GM18517 (cell line): ENCODE data around the gene HGD.
A peak's percentile ranks its signal among the peaks of the same experiment; 100 is the strongest.
"Not testable (repeated sequence)": the region's sequence is repeated elsewhere in the genome, so short reads cannot be mapped to it uniquely, and the experiment has no call there.

Experiments used
- ATAC-seq: cut with Tn5 transposase; IDR thresholded peaks from one replicate; pipeline ENCODE4 v1.9.1; 2021; ENCODE audit warnings: mild to moderate bottlenecking, moderate library complexity; ENCODE audit not compliant: unreplicated experiment

HGD gene, protein sequence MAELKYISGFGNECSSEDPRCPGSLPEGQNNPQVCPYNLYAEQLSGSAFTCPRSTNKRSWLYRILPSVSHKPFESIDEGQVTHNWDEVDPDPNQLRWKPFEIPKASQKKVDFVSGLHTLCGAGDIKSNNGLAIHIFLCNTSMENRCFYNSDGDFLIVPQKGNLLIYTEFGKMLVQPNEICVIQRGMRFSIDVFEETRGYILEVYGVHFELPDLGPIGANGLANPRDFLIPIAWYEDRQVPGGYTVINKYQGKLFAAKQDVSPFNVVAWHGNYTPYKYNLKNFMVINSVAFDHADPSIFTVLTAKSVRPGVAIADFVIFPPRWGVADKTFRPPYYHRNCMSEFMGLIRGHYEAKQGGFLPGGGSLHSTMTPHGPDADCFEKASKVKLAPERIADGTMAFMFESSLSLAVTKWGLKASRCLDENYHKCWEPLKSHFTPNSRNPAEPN

DNA sequence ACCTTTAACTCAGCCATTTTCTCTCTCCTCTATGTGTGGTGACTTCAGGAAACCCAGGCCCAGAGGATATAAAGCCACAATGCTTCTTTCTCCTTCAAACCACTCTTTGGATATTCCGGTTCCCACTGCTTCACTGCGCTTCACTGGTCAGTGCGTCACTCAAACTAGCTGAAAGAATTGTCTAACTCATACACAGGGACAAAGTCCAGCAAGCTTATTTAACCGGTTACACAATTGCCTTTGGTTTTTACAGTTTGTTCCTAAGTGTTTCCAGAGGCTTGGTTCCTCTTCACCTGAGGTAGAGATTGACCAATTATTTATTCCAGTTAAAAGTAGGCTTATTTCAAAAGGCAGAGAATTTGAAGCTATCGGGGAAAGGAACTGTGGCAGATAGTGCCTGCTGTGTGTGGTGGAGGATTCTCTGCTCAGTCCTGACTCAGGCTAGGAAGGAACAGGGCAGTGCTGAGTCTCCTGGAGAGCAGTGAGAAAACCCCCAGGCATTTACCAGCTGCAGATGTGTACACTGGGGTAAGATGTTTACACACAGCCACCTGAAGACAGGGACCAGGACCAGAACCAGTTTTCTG lies at the start of gene HGD:
HGD (minus strand) TSS at position 145 of the 587 bp plus-strand sequence; CDS start at position 17, 128 bp downstream.
- no peak for ATAC-seq

DNA sequence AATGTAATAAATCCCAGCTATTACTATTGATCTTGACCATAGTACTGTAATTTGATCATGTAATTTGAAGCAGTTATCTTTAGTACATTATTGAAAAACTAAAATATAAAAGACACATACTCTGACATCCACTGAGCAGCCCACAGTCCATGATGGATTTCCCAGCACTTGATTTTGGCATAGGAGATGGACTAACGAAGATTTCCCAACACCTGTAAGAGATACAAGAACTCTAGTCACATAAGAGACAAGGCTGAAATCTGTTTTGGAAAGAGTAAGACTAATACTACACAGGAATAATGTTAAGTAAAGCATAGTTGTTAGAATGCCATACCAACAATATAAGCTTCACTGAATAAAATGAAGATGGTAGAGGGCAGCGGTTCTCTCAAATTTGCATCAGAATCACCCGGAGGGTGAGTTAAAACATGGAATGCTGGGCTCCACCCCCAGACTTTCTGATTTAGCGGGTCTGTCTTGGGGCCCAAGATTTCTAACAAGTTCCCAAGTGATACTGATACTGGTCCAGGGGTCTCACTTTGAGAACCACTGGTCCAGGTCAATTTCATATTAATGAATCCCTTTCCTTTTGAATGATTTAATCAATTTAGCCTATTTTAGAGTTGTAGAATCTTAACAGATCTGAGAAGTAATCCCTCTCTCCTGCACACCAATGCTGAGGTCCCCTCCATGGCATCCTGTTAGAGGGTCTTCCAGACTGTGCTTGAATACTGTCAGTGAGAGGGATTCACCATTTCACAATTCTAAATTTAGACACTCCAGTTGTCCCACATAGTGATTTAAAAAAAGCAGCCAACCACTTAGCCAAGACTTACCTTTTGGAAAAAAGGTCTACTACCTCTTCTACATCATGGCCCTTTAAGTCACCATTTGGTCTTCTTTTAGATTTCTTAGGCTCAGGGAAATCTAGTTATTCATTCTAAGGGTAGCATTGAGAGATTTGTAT lies 48.8 kb upstream of the HGD start:
- ATAC-seq: no peak

DNA sequence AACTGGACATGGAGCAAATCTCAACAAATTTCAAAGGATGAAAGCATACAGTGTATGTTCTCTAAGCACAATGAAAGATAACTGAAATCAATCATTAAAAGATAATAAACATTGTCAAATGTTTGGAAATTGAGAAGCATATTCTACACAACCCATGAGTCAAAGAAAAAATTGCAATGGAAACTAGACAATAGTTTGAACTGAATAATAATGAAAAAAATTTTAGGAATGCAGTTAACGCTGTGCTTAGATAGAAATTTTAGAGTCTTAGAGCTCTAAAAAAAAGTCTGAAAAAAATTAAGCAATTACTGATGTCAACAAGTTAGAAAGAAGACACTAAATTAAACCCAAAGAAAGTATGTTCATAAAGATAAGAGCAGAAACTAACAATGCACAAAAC lies 44.8 kb upstream of the HGD start:
- ATAC-seq: no peak

DNA sequence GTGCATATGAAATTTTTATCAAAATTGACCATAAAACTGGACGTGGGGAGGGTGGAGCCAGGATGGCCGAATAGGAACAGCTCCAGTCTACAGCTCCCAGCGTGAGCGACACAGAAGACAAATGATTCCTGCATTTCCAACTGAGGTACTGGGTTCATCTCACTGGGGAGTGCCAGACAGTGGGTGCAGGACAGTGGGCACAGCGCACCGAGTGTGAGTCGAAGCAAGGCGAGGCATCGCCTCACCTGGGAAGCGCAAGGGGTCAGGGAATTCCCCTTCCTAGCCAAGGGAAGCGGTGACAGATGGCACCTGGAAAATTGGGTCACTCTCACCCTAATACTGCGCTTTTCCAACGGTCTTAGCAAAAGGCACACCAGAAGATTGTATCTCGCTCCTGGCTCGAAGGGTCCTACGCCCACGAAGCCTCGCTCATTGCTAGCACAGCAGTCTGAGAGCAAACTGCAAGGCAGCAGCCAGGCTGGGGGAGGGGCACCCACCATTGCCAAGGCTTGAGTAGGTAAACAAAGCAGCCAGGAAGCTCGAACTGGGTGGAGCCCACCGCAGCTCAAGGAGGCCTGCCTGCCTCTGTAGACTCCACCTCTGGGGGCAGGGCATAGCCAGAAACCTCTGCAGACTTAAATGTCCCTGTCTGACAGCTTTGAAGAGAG lies 37.3 kb upstream of the HGD start:
- not testable (repeated sequence) for ATAC-seq

DNA sequence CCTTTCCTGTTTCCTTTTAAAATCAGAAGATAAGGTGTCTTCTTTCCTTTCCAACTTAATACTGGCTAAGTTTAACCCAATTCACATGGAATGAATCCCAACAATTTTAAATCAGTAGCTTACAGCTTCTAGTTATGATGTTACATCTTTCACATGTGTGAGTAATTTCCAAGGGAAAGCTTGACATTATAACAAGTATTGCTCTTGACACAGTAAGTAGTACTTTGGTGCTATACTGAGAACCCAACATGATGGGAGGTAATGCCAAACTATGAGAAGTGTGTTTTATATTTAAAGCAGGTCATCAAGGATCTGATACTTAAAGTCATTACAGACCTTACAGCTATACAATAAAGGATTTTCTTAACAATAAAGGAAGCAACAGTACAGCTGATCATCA lies 31.2 kb upstream of the HGD start:
- ATAC-seq: no peak

DNA sequence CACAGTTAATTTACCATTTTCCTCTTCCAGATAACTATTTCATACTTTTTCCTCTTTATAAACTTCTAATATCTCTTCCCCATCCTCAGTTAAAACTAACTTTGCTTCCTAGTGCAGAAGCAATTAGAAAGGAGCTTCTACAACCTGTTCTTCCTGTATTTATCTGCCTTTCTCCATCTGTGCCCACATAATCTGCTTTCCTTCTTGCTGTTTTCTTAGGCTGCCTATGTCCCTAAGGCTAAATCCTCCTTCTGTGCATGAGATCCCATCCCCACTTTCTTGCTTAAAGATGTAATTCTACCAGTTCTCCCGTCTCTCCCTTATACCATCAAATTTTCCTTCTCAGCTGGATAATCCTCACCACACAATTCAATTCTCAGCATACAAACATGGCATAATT lies 28.3 kb upstream of the HGD start:
- no peak for ATAC-seq

DNA sequence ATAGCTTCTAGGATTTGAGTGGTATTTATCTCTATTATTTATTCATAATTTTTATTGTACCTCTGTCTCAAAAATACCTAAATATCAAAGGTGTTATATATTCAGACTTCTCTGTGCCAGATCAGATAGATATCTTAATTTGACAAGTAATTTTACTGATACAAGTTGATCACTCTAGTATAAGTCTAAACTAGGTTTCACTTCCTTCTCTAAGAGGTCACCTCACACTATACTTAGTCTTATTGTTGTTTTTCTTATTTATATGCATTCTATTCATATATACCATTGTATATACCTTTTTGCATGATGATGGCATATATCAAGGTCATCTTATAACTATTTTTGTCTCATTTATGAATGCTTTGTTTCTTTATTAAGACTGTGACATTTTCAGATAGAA lies 26.4 kb upstream of the HGD start:
- peak; percentile 81 for ATAC-seq

DNA sequence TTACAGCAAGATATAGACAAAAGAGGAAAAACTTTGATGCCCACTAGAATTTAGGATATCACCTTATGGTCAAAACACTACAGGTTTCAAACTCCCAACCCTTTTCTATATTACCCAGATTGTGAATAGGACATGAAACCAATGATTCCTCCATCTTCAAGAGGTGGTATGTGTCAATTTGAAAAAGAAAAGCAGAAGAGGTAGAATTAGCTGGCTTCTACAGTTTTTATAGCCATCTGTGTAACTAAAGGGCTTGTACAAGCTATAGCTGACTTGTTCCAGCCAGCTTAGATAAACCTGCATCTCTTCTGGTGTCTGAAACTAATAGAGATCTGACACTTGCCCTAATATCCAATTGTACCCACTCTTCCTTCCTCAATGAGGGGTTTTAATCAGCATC lies 24.9 kb upstream of the HGD start:
- no peak for ATAC-seq

DNA sequence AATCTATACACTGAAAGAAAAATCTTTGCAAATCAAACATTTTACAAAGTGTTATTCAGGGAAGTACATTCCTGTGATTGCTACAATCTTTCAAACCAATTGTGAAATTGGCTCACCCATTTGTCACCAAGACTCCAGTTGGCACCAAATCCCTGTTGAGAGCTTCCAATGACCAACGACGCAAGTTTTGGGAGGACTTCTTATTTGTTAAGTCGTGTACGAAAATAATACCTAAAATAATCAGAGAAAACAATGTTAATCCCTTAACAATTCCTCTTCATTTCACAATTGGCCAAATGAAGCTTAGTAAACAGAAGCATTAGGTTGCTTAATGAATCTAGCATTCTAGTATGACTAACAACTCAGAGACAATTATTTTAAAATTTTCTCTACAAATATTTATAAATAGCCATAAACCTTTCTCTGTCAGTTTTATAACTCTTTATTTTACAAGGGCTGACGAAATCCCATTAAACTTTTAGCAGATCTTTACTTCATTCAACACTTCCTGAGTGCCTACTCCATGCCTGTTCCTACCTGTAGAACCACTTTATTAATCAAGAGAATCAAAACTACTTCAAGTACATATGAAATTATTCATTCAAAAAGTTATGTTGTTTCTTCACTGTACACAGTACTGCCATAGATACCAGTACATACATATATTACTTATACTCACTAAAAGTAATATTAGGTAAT lies 24.0 kb upstream of the HGD start:
- ATAC-seq: no peak

DNA sequence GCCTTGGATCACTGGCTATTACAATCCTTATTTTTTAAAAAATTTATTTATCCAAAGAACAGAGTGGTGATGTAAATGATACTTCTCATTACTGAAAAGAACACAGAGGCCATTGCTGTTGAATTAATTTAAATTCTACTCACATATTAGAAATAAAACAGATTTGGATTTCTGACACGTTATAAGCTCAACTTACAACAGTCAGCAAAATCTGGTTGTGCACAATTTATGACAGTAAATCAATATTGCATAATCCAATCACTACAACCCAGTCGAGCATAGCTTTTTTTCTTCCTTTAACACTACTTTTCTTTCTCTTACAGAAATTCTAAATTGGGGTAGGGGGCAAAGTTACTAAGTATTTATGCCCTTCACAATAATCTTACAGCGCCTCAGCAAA lies 17.3 kb upstream of the HGD start:
- no peak for ATAC-seq

DNA sequence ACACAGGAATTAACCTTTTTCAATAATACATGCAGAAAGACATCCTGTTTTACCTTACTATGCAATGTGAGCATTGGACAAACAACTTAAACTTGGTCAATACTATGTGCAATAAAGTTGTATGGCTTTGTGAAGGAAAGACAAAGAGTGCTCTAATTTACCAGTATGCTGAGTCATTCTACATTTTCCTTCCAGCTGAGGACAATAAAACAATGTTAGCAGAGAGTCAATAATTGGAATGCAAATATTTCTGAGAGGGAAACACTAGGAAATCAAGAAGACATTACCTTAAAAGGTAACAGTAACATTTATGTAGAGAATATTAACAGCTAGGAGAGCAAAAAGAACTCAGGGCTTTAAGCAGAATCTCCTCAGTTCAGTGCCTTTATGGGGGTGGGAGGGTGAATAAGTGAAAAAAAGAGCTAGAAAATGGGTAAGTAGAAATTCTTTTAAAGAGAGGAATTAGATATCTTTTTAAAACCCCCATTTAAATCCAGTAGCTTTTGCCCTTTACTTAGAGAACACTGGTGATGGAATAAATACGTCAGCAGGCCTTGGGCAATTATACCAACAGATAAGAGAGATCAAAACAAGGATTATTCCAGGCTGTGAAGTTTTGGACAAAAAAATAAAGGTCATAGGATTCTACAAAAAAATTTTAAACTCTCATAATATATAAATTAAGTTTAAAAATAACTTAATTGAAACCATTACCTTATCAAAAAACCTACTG lies 11.6 kb upstream of the HGD start:
- ATAC-seq: no peak

DNA sequence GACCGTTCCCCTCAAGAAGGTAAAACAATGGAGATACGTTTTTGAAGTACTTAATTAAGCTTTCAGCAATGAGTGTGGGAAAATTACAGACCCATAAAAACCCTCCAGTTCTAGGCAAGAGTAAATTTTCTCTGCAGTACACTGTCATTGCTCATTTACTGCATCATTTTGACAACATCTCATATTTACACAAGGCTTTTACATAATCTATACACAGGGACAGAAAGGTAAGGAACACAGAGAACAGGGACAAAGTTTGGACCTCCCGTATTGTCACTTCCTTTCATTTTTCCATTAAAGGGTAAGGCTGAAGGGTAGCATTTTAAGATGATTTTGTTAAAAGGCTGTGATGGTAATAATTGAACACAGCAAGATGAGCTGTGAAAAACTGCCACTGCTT lies 7.4 kb upstream of the HGD start:
- ATAC-seq: no peak

DNA sequence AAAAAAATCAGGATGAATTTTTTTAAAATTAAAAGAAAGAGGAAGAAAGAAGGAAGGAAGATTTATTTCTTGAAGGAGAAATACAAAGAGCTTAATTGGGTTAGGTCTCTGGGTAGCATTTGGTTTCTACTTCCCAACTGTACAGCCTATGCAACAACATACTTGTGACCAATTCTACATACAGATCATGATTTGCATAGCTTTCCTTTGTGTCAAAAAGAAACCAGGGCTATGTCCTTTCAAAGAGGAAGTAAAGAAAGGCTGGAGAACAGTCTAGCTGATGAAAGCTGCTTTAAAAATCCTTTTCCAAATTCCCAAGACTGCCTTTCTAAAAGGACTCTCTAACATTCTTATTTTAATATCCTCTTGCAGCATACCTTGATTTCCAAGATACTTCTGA lies 6.1 kb upstream of the HGD start:
- peak; percentile 98 for ATAC-seq

DNA sequence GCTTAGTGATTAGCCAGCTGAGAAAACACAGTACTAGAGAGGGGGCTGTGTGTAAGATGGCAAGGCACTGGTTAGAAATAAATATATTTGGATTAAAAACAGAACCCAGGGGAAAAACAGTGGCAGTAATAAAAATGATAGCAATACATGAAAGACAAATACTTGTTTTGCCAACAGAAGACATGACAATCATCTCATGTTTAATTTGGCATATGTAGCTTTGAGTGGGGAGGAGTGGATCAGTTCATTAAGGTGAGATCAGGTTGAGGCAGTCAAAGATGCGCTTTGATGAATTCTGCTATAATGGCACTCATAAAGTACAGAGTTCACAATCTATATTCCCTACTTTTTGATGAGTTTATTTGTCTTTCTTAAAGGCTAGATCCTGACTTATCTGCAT lies 3.4 kb upstream of the HGD start:
- no peak for ATAC-seq

DNA sequence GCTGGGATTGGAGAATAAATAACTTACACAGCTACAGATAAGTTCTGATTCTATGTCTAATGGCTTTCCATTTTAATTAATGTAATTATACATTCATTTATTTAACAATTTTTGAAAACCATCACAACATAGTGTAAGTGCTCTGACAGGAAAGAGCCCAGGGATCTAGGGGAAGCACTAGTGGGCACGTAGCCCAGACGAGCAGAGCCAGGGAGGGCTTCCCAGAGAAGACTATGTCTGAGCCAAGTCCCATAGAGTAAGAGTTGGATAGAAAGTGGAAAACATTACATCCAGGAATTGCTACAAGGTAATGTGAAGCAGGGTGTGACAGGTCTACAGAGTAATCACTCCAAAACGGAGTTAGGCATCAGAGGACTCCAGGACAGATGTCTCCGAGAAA lies 2.9 kb upstream of the HGD start:
- ATAC-seq: no peak

DNA sequence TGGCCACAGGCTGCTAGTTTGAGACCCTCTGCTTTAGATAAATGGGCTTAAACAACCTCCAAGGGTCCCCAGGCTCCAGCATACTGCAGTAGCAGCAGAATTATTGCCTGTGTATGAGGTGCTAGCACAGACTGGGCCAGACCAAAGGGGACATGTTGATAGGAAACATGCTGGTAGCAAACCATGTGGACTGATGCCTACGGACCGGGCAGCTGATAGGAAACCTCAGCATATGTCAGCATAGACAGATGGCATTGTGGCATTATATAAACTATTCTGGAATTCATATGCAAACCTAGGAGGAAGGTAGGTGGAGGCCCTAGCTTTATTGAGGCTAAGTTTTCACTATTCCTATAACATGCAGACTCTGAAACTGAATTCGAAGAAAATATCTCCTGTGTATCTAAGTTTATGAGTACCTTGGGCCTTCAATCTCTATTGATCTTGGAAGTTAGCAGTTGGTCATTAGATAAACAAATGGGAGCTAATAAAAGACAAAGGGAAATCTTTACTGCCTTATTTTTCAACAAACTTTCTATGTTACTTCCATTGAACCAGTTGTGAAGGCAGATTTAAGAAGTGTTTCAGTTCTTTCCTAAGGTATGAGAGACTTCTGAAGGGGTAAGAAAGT lies 1.7 kb upstream of the HGD start:
- ATAC-seq: no peak

DNA sequence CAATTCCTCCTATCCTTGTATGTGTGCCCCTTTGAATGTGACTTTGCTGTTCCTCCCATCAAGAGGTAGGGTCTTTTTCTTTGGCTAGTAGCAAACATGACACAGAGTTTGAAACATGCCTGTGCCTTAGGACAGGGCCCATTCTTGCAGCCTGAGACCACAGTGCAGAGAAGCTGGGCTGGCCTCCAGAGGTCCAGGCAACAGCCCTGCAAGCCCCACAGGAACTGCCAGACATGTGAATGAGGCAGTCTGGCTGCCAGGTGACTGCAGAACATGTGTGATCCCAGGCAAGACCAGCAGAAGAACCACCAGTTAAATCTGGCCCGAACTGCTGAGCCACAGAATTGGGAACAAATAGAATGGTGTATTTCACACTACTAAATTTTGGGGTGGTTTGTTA lies 1.2 kb upstream of the HGD start:
- ATAC-seq: no peak

DNA sequence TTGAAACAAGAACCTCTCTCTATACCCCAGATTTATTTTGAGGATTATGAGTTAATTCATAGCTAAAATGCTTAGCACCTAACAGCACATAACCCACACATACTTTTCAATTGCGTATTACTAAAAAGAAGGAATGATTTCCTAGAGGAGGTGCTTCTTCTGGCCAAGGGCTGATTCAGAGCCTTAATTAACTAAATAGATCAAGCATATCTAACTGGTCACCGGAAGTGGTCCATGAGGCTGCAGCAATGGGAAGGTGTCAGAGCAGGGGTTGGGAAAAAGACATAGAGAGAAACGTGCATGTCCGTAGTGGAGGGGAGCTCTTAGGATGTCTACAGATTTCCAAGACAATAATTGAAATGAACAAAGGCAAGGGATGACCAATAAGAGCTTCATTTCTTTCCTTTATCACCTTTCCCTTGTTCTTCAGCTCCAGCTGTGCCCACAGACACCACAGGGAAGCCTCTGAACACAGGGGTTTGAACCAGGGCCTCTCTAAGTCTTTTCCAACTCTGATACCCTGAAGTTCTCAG lies 467 bp downstream of the HGD start:
- no peak for ATAC-seq

DNA sequence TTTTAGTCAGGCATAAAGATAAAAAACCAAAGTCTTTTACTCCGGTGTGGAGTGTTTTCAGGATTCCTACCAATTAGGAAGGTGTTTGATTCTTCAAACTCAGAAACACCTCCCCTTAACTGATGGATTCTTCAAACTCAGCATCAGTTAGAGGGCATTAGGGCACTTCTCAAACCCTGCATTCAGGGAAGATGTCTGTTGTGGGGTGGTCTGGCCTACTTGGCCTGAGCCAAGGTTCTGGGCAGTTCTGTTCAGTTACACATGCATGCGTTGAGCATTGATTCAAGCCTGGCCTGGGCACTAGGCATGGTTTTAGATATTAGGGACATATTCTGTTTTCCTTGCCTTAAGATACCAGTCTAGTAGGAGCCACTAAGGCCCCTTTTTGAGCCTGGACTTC lies 1.0 kb downstream of the HGD start:
- ATAC-seq: no peak
